Pancreas (tissue), 10 donors: ENCODE measurements around the gene IBA57. TPM values are rescaled to one million over a fixed set of nuclear protein-coding genes. Genes with fewer than 3 reads are reported as not detected.

ENCODE experiments used
- ATAC-seq, 4 donors: fragments of 200-7000 bp; cut with Tn5 transposase; one replicate each; pipeline versions ENCODE4 v1.8.0 to v1.9.1; 2020; ENCODE audit warnings: mild to moderate bottlenecking in 4 of 4, moderate library complexity in 4 of 4
- DNase-seq, 6 donors: peaks; one replicate each; pipeline ENCODE4 v3.0.0-alpha.2; 2020
- FAIRE-seq: peaks from 2 replicates; lab custom pipeline; 2012; peaks lifted over from hg19 to GRCh38; lab: Jason Lieb, UNC
- H3K27ac ChIP-seq, 4 donors: fragments of 200-600 bp; sonication (generic); 1 replicate in 3 of 4; 2 replicates in 1 of 4; pipeline versions ENCODE4 v1.5.0 to v1.8.0; 2020
- H3K27me3 ChIP-seq, 4 donors: fragments of 200-600 bp; one replicate each; pipeline ENCODE4 v1.8.0; 2021
- H3K36me3 ChIP-seq, 3 donors: fragments of 200-600 bp; sonication (generic) in 1 of 3; one replicate each; pipeline versions ENCODE4 v1.5.0 to v1.8.0; 2020 to 2021
- H3K4me1 ChIP-seq, 3 donors: fragments of 200-600 bp; one replicate each; pipeline ENCODE4 v1.8.0; 2021
- H3K4me3 ChIP-seq, 4 donors: fragments of 200-600 bp; sonication (generic) in 2 of 4; one replicate each; pipeline versions ENCODE4 v1.5.0 to v1.8.0; 2020 to 2021
- H3K9me3 ChIP-seq, 4 donors: fragments of 200-600 bp; one replicate each; pipeline ENCODE4 v1.8.0; 2021
- WGBS, 2 donors: extraction: QIAGEN DNeasy Blood & Tissue Kit; methylation state at CpG; one replicate each; pipeline ENCODE4 v1.1.7; 2013; 5-methylcytosine and 5-hydroxymethylcytosine counted together
- intact Hi-C, 3 donors: fragments of 100-400 bp; cut with DNase I; formaldehyde crosslinking; loops; one replicate each; pipeline versions ENCODE4 v1.11.1 to v1.14.2; 2022
- polyA plus RNA-seq, 2 donors: library from polyadenylated mRNA; stranded (reverse); fragments of 200-250 nt; gene quantifications; one replicate each; pipeline ENCODE4 v1.2.3, GENCODE V29; 2013
- total RNA-seq, 6 donors: library from RNA; stranded (reverse); fragmentation: NEBNext Ultra II Directional in 4 of 6; extraction: Animal tissue kit (Norgen Biotek cat#: 25700) in 4 of 6; gene quantifications; one replicate each; pipeline versions ENCODE4 v1.2.1 to v1.2.4, GENCODE V29; 2021 to 2023
- TF ChIP-seq, protein P1 (sequence below), 4 donors: fragments of 200-600 bp; sonication (generic) in 3 of 4; IDR thresholded peaks; one replicate each; pipeline versions ENCODE4 v1.5.0 to v1.8.0; 2021; ENCODE audit warnings: antibody characterized with exemption in 4 of 4
- donor health status: healthy with polysubstance abuse.
- donor health status: DM: no; HTN: no; CAD: no; lungs with moderate emphysema.
- donor health status: DM: no; HTN: no; CAD: no.
- donor health status: control.
- donor health status: control.
- donor health status: Bipolar disorder and iron deficiency.
- donor health status: DM: yes; HTN: yes; CAD: no.
- donor health status: DM: no; HTN: no; CAD: no.
- donor health status: DM: no; HTN: no; CAD: no.
- donor health status: DM: yes; HTN: yes; CAD: no.

The IBA57 gene
- total and polyA plus RNA-seq, 8 donors = 2.4 to 14.4 (median 7.0) TPM

DNA sequence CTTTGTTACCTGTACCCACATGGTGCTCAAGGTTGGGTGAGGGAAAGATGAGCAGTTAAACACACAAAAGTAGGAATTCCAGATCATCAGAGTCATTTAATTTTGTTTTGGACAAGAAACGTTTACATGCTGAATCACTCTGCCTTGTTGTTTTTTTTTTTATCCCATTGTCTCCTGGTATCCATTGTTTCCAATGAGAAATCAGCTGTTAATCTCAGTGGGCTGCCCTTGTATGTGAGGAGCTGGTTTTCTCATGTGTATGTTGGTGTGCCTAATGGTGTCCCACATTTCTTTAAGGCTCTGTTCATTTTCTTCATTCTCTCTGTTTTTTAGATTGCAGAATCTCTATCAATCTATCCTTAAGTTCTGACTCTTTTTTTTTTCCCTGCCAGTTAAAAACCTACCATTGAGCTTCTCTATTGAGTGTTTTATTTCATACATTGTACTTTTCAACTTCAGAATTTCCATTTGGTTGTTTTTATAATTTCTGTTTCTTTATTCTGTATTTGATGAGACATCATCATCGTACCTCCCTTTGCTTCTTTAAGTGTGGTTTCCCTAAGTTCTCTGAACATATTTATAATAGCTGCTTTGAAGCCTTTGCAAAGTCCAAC, 33.5 kb downstream of the IBA57 start:
- WGBS, 2 donors = 63 to 76% methylated on average over 2 of the region's 2 CpGs
- FAIRE-seq = no peak
- TF ChIP-seq, protein P1, sequence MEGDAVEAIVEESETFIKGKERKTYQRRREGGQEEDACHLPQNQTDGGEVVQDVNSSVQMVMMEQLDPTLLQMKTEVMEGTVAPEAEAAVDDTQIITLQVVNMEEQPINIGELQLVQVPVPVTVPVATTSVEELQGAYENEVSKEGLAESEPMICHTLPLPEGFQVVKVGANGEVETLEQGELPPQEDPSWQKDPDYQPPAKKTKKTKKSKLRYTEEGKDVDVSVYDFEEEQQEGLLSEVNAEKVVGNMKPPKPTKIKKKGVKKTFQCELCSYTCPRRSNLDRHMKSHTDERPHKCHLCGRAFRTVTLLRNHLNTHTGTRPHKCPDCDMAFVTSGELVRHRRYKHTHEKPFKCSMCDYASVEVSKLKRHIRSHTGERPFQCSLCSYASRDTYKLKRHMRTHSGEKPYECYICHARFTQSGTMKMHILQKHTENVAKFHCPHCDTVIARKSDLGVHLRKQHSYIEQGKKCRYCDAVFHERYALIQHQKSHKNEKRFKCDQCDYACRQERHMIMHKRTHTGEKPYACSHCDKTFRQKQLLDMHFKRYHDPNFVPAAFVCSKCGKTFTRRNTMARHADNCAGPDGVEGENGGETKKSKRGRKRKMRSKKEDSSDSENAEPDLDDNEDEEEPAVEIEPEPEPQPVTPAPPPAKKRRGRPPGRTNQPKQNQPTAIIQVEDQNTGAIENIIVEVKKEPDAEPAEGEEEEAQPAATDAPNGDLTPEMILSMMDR (IDR thresholded peaks at IDR 0.05) = no peak

DNA sequence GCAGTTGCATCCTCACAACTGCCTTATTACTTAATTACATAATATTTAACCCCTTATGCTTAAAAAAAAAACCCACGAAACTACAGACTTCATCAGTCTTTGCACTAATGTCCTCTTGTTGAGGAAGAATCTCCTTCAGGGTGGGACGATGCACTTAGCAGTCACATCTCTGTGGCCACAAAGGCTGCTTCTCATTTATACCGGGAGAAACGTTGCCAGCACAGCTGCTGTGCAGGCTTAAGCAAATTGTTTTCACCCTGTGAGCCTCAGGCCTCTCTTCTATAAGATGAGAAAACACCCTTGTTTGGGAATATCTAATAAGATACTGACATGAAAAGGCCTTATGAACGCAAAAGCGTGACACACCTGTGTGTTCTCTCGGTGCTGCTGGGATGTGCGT, 39.4 kb downstream of the IBA57 start:
- Histone ChIP-seq H3K27me3 (no peaks in the 10 kb centered on the region), H3K4me3 (no peak overlapping the region), H3K4me1 (no peaks in the 10 kb centered on the region), H3K27ac (no peak overlapping the region), H3K36me3 (no peaks in the 10 kb centered on the region), H3K9me3 (no peaks in the 10 kb centered on the region)
- WGBS, 2 donors = 35 to 41% methylated on average over 8 of the region's 8 CpGs
- DNase-seq = no peak
- intact Hi-C loops = no loop called here
- TF ChIP-seq, protein P1 (IDR thresholded peaks at IDR 0.05) = no peak
- no peak for FAIRE-seq
- no peak for ATAC-seq

More for the DNA sequence above, 33.5 kb downstream of the IBA57 start:
- Histone ChIP-seq H3K4me1 (no peaks in the 10 kb centered on the region), H3K9me3 (no peaks in the 10 kb centered on the region), H3K4me3 (no peak overlapping the region), H3K27ac (no peak overlapping the region), H3K27me3 (no peaks in the 10 kb centered on the region), H3K36me3 (no peaks in the 10 kb centered on the region)
- ATAC-seq = no peak
- no peak for DNase-seq
- intact Hi-C loops = no loop called here

- Histone ChIP-seq H3K9me3 (no peaks in the 10 kb centered on the region), H3K27ac (no peak overlapping the region), H3K4me1 (no peaks in the 10 kb centered on the region), H3K27me3 (no peaks in the 10 kb centered on the region), H3K4me3 (no peak overlapping the region), H3K36me3 (no peaks in the 10 kb centered on the region)
- TF ChIP-seq, protein P1 (IDR thresholded peaks at IDR 0.05) = no peak
- DNase-seq (no peak), FAIRE-seq (no peak), ATAC-seq (peak in 3 of 4 donors; percentile 32 to 38 (median 36))
- intact Hi-C loops = no loop called here
- 27 to 29% methylated on average over 15 of the region's 15 CpGs for WGBS, 2 donors
Observed at GRCh38 chr1:228205526-228206436, 40.2 kb downstream of the IBA57 start.

- 47 to 56% methylated on average over 16 of the region's 16 CpGs for WGBS, 2 donors
Observed at GRCh38 chr1:228206582-228207351, 41.2 kb downstream of the IBA57 start.

More at GRCh38 chr1:228206582-228207351, 41.2 kb downstream of the IBA57 start:
- peak in 1 of 6 donors; percentile 78 for DNase-seq
- H3K4me1 ChIP-seq = no peaks in the 10 kb centered on the region
- FAIRE-seq = no peak
- no peaks in the 10 kb centered on the region for H3K27me3 ChIP-seq
- ATAC-seq = peak in 2 of 4 donors; percentile 21 to 22
- no peaks in the 10 kb centered on the region for H3K36me3 ChIP-seq
- intact Hi-C loops = no loop called here
- no peaks in the 10 kb centered on the region for H3K9me3 ChIP-seq
- H3K4me3 ChIP-seq = no peak overlapping the region
- TF ChIP-seq, protein P1 (IDR thresholded peaks at IDR 0.05) = no peak
- no peak overlapping the region for H3K27ac ChIP-seq
